HG03342 (cell line): ENCODE results near the gene ARHGEF26.

Experiments used
- ATAC-seq: cut with Tn5 transposase; IDR thresholded peaks from one replicate; pipeline ENCODE4 v1.9.1; 2021; ENCODE audit warnings: mild to moderate bottlenecking, moderate library complexity; ENCODE audit not compliant: unreplicated experiment

Gene ARHGEF26

GRCh38 chr3:154115332-154115731 lies 5.9 kb upstream of the ARHGEF26 start:
- ATAC-seq: no peak

- ATAC-seq: no peak
Measured at GRCh38 chr3:154119951-154120350, 1.2 kb upstream of the ARHGEF26 start.

- peak; percentile 36 for ATAC-seq
Measured at GRCh38 chr3:154121701-154122551, 736 bp downstream of the ARHGEF26 start.

- no peak for ATAC-seq
Measured at GRCh38 chr3:154122552-154122911, 1.3 kb downstream of the ARHGEF26 start.

GRCh38 chr3:154122912-154123559 lies 1.8 kb downstream of the ARHGEF26 start:
- ATAC-seq: no peak

- no peak for ATAC-seq
Measured at GRCh38 chr3:154123906-154124305, 2.7 kb downstream of the ARHGEF26 start.

GRCh38 chr3:154125378-154126030 lies 4.3 kb downstream of the ARHGEF26 start:
- no peak for ATAC-seq

- no peak for ATAC-seq
Measured at GRCh38 chr3:154126651-154127050, 5.5 kb downstream of the ARHGEF26 start.

- no peak for ATAC-seq
Measured at GRCh38 chr3:154129625-154130024, 8.4 kb downstream of the ARHGEF26 start.

- ATAC-seq: no peak
Measured at GRCh38 chr3:154130540-154130939, 9.3 kb downstream of the ARHGEF26 start.

- ATAC-seq: no peak
Measured at GRCh38 chr3:154131830-154132229, 10.6 kb downstream of the ARHGEF26 start.

- ATAC-seq: no peak
Measured at GRCh38 chr3:154132777-154133375, 11.7 kb downstream of the ARHGEF26 start.

- no peak for ATAC-seq
Measured at GRCh38 chr3:154135511-154136173, 14.5 kb downstream of the ARHGEF26 start.

- ATAC-seq: no peak
Measured at GRCh38 chr3:154137036-154137435, 15.8 kb downstream of the ARHGEF26 start.

- ATAC-seq: no peak
Measured at GRCh38 chr3:154139996-154140436, 18.8 kb downstream of the ARHGEF26 start.

GRCh38 chr3:154142608-154143007 lies 21.4 kb downstream of the ARHGEF26 start:
- ATAC-seq: no peak

GRCh38 chr3:154143873-154144272 lies 22.7 kb downstream of the ARHGEF26 start:
- no peak for ATAC-seq

- no peak for ATAC-seq
Measured at GRCh38 chr3:154144825-154145465, 23.8 kb downstream of the ARHGEF26 start.

- ATAC-seq: no peak
Measured at GRCh38 chr3:154148541-154148940, 27.4 kb downstream of the ARHGEF26 start.

- no peak for ATAC-seq
Measured at GRCh38 chr3:154149286-154149685, 28.1 kb downstream of the ARHGEF26 start.
